ENCODE results near the gene LELP1. TPM values are rescaled to one million over a fixed set of nuclear protein-coding genes. Genes with fewer than 3 reads are reported as not detected.

LELP1 gene
- total and polyA plus RNA-seq, 2 of the 13 experiments (the other 11 are each of a cell fraction or from before 2014, with no cell fraction given): not detected

GRCh38 chr1:153245466-153245865 is 42.2 kb downstream of the LELP1 start:
- peaks cover 7% of the 10 kb centered on the region for H3K9me3 ChIP-seq (ENCODE audit: low read length)

GRCh38 chr1:153246018-153246417 is 42.8 kb downstream of the LELP1 start:
- Histone ChIP-seq H3K4me2 (ENCODE audit: low read depth, low read length) (no peak overlapping the region), H3K4me1 (ENCODE audit: insufficient read depth, low read length) (no peaks in the 10 kb centered on the region), H3K9me3 (ENCODE audit: low read length) (peaks cover 7% of the 10 kb centered on the region), H3K27ac (ENCODE audit: extremely low read length, insufficient read depth, low read length) (no peak overlapping the region), H4K20me1 (ENCODE audit: insufficient read depth, low read length) (no peaks in the 10 kb centered on the region), H3K79me2 (ENCODE audit: insufficient read depth, low read length) (no peaks in the 10 kb centered on the region), H3K9ac (ENCODE audit: insufficient read depth, low read depth, low read length) (no peak overlapping the region), H3K27me3 (ENCODE audit: control insufficient read depth in 1 of 2, insufficient read depth in 2 of 2, low read length in 2 of 2) (no peaks in the 10 kb centered on the region), H3K4me3 (replicated peaks in 1 of 3; ENCODE audit: insufficient read depth in 1 of 3, low read depth in 2 of 3, low read length in 3 of 3) (no peak overlapping the region), H3K36me3 (replicated peaks in 1 of 2; ENCODE audit: control insufficient read depth in 1 of 2, insufficient read depth in 2 of 2, low read length in 2 of 2) (no peaks in the 10 kb centered on the region), H2AFZ (ENCODE audit: low read length) (no peak overlapping the region)
- DNase-seq (ENCODE audit: low spot score) (no peak), ATAC-seq (no peak), FAIRE-seq (no peak)
- ChIA-PET CTCF (ENCODE audit: low intra/inter-chr PET ratio, low total read pairs) (no interaction called here), POLR2A (no interaction called here)
- in situ Hi-C loops (cut with HindIII; ENCODE audit: extremely low pct_ligation_motif_present, low pct_unique_long_range_greater_than_20kb) (no loop called here), intact Hi-C loops (cut with micrococcal nuclease; ENCODE audit: unreplicated experiment) (no loop called here)
- no CpG with 5 or more reads among the region's 1 CpG for WGBS (ENCODE audit: low lambda C conversion rate)
- no TSS peak for BruUV-seq (replicated peaks)
- no peak for TF ChIP-seq MED1 (CRISPR knock-in tag; IDR thresholded peaks at IDR 0.05)
- no peak for TF ChIP-seq GTF3A (CRISPR knock-in tag; conservative IDR thresholded peaks at IDR 0.05)
- TF ChIP-seq ZNF776 (CRISPR knock-in tag; IDR thresholded peaks at IDR 0.05): no peak
- TF ChIP-seq TAF1 (CRISPR knock-in tag; IDR thresholded peaks at IDR 0.05): no peak
- no peak for TF ChIP-seq DZIP1 (CRISPR knock-in tag; IDR thresholded peaks at IDR 0.05)
- TF ChIP-seq GATAD1 (CRISPR knock-in tag; IDR thresholded peaks at IDR 0.05): no peak
- TF ChIP-seq RXRA (CRISPR knock-in tag; IDR thresholded peaks at IDR 0.05): no peak
- no peak for TF ChIP-seq ZBTB25 (CRISPR knock-in tag; IDR thresholded peaks at IDR 0.05)

More at GRCh38 chr1:153245466-153245865, 42.2 kb downstream of the LELP1 start:
- Histone ChIP-seq H4K20me1 (ENCODE audit: insufficient read depth, low read length) (no peaks in the 10 kb centered on the region), H3K9ac (ENCODE audit: insufficient read depth, low read depth, low read length) (no peak overlapping the region), H3K27ac (ENCODE audit: extremely low read length, insufficient read depth, low read length) (no peak overlapping the region), H3K79me2 (ENCODE audit: insufficient read depth, low read length) (no peaks in the 10 kb centered on the region), H2AFZ (ENCODE audit: low read length) (no peak overlapping the region), H3K36me3 (replicated peaks in 1 of 2; ENCODE audit: control insufficient read depth in 1 of 2, insufficient read depth in 2 of 2, low read length in 2 of 2) (no peaks in the 10 kb centered on the region), H3K27me3 (ENCODE audit: control insufficient read depth in 1 of 2, insufficient read depth in 2 of 2, low read length in 2 of 2) (no peaks in the 10 kb centered on the region), H3K4me2 (ENCODE audit: low read depth, low read length) (no peak overlapping the region), H3K4me1 (ENCODE audit: insufficient read depth, low read length) (no peaks in the 10 kb centered on the region), H3K4me3 (replicated peaks in 1 of 3; ENCODE audit: insufficient read depth in 1 of 3, low read depth in 2 of 3, low read length in 3 of 3) (no peak overlapping the region)
- DNase-seq (ENCODE audit: low spot score) (no peak), FAIRE-seq (no peak), ATAC-seq (no peak)
- BruUV-seq (replicated peaks): no TSS peak
- intact Hi-C loops (cut with micrococcal nuclease; ENCODE audit: unreplicated experiment): no loop called here
- WGBS (ENCODE audit: low lambda C conversion rate): 4% methylated on average over 3 of the region's 4 CpGs
- in situ Hi-C loops (cut with HindIII; ENCODE audit: extremely low pct_ligation_motif_present, low pct_unique_long_range_greater_than_20kb): no loop called here
- CTCF ChIA-PET (ENCODE audit: low intra/inter-chr PET ratio, low total read pairs): no interaction called here
- no peak for TF ChIP-seq ZIK1 (CRISPR knock-in tag; IDR thresholded peaks at IDR 0.05; ENCODE audit: borderline replicate concordance, low read depth)
- no peak for TF ChIP-seq MNT (IDR thresholded peaks at IDR 0.05)
- no peak for TF ChIP-seq ZNF20 (CRISPR knock-in tag; IDR thresholded peaks at IDR 0.05)
- TF ChIP-seq RFX1 (IDR thresholded peaks at IDR 0.05): no peak
- TF ChIP-seq ZNF235 (CRISPR knock-in tag; IDR thresholded peaks at IDR 0.05; ENCODE audit: borderline replicate concordance): no peak
- TF ChIP-seq CCAR2 (optimal IDR thresholded peaks at IDR 0.05; ENCODE audit: low read depth, low read length): no peak
- no peak for TF ChIP-seq SP140L (CRISPR knock-in tag; IDR thresholded peaks at IDR 0.05; ENCODE audit: borderline replicate concordance)
- TF ChIP-seq SIN3A (IDR thresholded peaks at IDR 0.05; ENCODE audit: borderline replicate concordance, low read depth, low read length): no peak
- no peak for TF ChIP-seq ZNF44 (CRISPR knock-in tag; IDR thresholded peaks at IDR 0.05)
- TF ChIP-seq SIN3B (IDR thresholded peaks at IDR 0.05; ENCODE audit: low read length): no peak
- POLR2A ChIA-PET: no interaction called here

All from HepG2 (cell line).